GM21381 (cell line): ENCODE data around the gene MCUR1.
"Not testable (repeated sequence)": the region's sequence is repeated elsewhere in the genome, so short reads cannot be mapped to it uniquely, and the experiment has no call there.

Experiments used
- ATAC-seq: cut with Tn5 transposase; IDR thresholded peaks from one replicate; pipeline ENCODE4 v1.9.1; 2021; ENCODE audit warnings: mild to moderate bottlenecking, moderate library complexity; ENCODE audit not compliant: unreplicated experiment

Gene MCUR1

GRCh38 chr6:13814176-13814937 is at the start of gene MCUR1:
Gene MCUR1, minus strand, starts transcription at chr6:13814557. Its CDS starts 128 bp downstream, at chr6:13814429.
- ATAC-seq: peak; percentile 77

GRCh38 chr6:13863699-13864155 is 49.4 kb upstream of the MCUR1 start:
- ATAC-seq: no peak

- not testable (repeated sequence) for ATAC-seq
Measured at GRCh38 chr6:13860556-13861185, 46.3 kb upstream of the MCUR1 start.

- no peak for ATAC-seq
Measured at GRCh38 chr6:13859871-13860555, 45.7 kb upstream of the MCUR1 start.

GRCh38 chr6:13854716-13855250 is 40.4 kb upstream of the MCUR1 start:
- ATAC-seq: no peak

- no peak for ATAC-seq
Measured at GRCh38 chr6:13853871-13854270, 39.5 kb upstream of the MCUR1 start.

- no peak for ATAC-seq
Measured at GRCh38 chr6:13851803-13852202, 37.4 kb upstream of the MCUR1 start.

- no peak for ATAC-seq
Measured at GRCh38 chr6:13851330-13851729, 37.0 kb upstream of the MCUR1 start.

GRCh38 chr6:13850690-13851089 is 36.3 kb upstream of the MCUR1 start:
- not testable (repeated sequence) for ATAC-seq

- no peak for ATAC-seq
Measured at GRCh38 chr6:13848522-13849150, 34.3 kb upstream of the MCUR1 start.

GRCh38 chr6:13847326-13848050 is 33.1 kb upstream of the MCUR1 start:
- ATAC-seq: no peak

GRCh38 chr6:13846841-13847240 is 32.5 kb upstream of the MCUR1 start:
- no peak for ATAC-seq

GRCh38 chr6:13841936-13842335 is 27.6 kb upstream of the MCUR1 start:
- ATAC-seq: no peak

GRCh38 chr6:13838616-13839015 is 24.3 kb upstream of the MCUR1 start:
- ATAC-seq: no peak

GRCh38 chr6:13836170-13836569 is 21.8 kb upstream of the MCUR1 start:
- no peak for ATAC-seq

- ATAC-seq: no peak
Measured at GRCh38 chr6:13834790-13835189, 20.4 kb upstream of the MCUR1 start.

- ATAC-seq: not testable (repeated sequence)
Measured at GRCh38 chr6:13834018-13834417, 19.7 kb upstream of the MCUR1 start.

GRCh38 chr6:13832778-13833177 is 18.4 kb upstream of the MCUR1 start:
- ATAC-seq: no peak

GRCh38 chr6:13831615-13832014 is 17.3 kb upstream of the MCUR1 start:
- no peak for ATAC-seq

- ATAC-seq: no peak
Measured at GRCh38 chr6:13830803-13831202, 16.4 kb upstream of the MCUR1 start.
